Measurements from ENCODE around the gene C2CD2L. TPM values are rescaled to one million over a fixed set of nuclear protein-coding genes. Genes with fewer than 3 reads are reported as not detected.

Gene C2CD2L
- total RNA-seq, 1 donor from 2014 or later, result 11.1 TPM

- no peak overlapping the region for H3K9ac ChIP-seq (ENCODE audit: low read length)
- peak overlapping the region; percentile 37 for H3K4me2 ChIP-seq (ENCODE audit: low read length)
- peaks cover 33% of the 10 kb centered on the region for H3K27me3 Mint-ChIP-seq (ENCODE audit: low read depth, unreplicated experiment)
- H3K4me3 ChIP-seq (ENCODE audit: insufficient read depth, low read depth, low read length), result no peak overlapping the region
- no peaks in the 10 kb centered on the region for H3K9me3 ChIP-seq (ENCODE audit: insufficient read depth, low read depth, low read length)
- H3K9me3 Mint-ChIP-seq (ENCODE audit: unreplicated experiment), result peaks cover 1% of the 10 kb centered on the region
- H3K36me3 ChIP-seq (ENCODE audit: insufficient read depth, low read length), result no peaks in the 10 kb centered on the region
- no peaks in the 10 kb centered on the region for H3K79me2 ChIP-seq (ENCODE audit: insufficient read depth, low read length)
- DNase-seq (ENCODE audit: low read depth), result peak; percentile 47
- H4K20me1 ChIP-seq (ENCODE audit: insufficient read depth, low read length), result no peaks in the 10 kb centered on the region
- no peaks in the 10 kb centered on the region for H3K4me1 Mint-ChIP-seq (ENCODE audit: low read depth, unreplicated experiment)
- H3K4me1 ChIP-seq (ENCODE audit: insufficient read depth, low read length), result peaks cover 9% of the 10 kb centered on the region
- H3K36me3 Mint-ChIP-seq (ENCODE audit: low read depth, unreplicated experiment), result no peaks in the 10 kb centered on the region
- peak overlapping the region; percentile 58 for H2AFZ ChIP-seq (ENCODE audit: low read depth, low read length)
- TF ChIP-seq EZH2 (IDR thresholded peaks at IDR 0.05; ENCODE audit: insufficient read depth, low read length) (no peak), CTCF (IDR thresholded peaks at IDR 0.05; ENCODE audit: insufficient read depth, low read depth, low read length) (peak; percentile 39)
- H3K27ac ChIP-seq (ENCODE audit: low read depth, low read length), result no peak overlapping the region
- no peak overlapping the region for H3K27ac Mint-ChIP-seq (ENCODE audit: unreplicated experiment)
- H3K27me3 ChIP-seq (ENCODE audit: insufficient read depth, low read length), result peaks cover 11% of the 10 kb centered on the region
- peak; percentile 13 for FAIRE-seq
- H3K4me3 Mint-ChIP-seq (ENCODE audit: unreplicated experiment), result no peak overlapping the region
Measured at GRCh38 chr11:119144825-119145486, 37.8 kb downstream of the C2CD2L start.

GRCh38 chr11:119145551-119145950 is 38.4 kb downstream of the C2CD2L start:
- H3K27ac Mint-ChIP-seq (ENCODE audit: unreplicated experiment), result no peak overlapping the region
- DNase-seq (ENCODE audit: low read depth), result no peak
- no peaks in the 10 kb centered on the region for H3K4me1 Mint-ChIP-seq (ENCODE audit: low read depth, unreplicated experiment)
- H3K4me1 ChIP-seq (ENCODE audit: insufficient read depth, low read length), result peaks cover 9% of the 10 kb centered on the region
- TF ChIP-seq EZH2 (IDR thresholded peaks at IDR 0.05; ENCODE audit: insufficient read depth, low read length) (no peak), CTCF (IDR thresholded peaks at IDR 0.05; ENCODE audit: insufficient read depth, low read depth, low read length) (no peak)
- FAIRE-seq, result no peak
- no peak overlapping the region for H3K27ac ChIP-seq (ENCODE audit: low read depth, low read length)
- peaks cover 11% of the 10 kb centered on the region for H3K27me3 ChIP-seq (ENCODE audit: insufficient read depth, low read length)
- peaks cover 4% of the 10 kb centered on the region for H3K9me3 Mint-ChIP-seq (ENCODE audit: unreplicated experiment)
- no peak overlapping the region for H3K9ac ChIP-seq (ENCODE audit: low read length)
- H3K36me3 ChIP-seq (ENCODE audit: insufficient read depth, low read length), result no peaks in the 10 kb centered on the region
- peaks cover 38% of the 10 kb centered on the region for H3K27me3 Mint-ChIP-seq (ENCODE audit: low read depth, unreplicated experiment)
- no peak overlapping the region for H3K4me3 Mint-ChIP-seq (ENCODE audit: unreplicated experiment)
- no peak overlapping the region for H2AFZ ChIP-seq (ENCODE audit: low read depth, low read length)
- no peaks in the 10 kb centered on the region for H4K20me1 ChIP-seq (ENCODE audit: insufficient read depth, low read length)
- no peaks in the 10 kb centered on the region for H3K79me2 ChIP-seq (ENCODE audit: insufficient read depth, low read length)
- no peak overlapping the region for H3K4me3 ChIP-seq (ENCODE audit: insufficient read depth, low read depth, low read length)
- no peaks in the 10 kb centered on the region for H3K9me3 ChIP-seq (ENCODE audit: insufficient read depth, low read depth, low read length)
- no peaks in the 10 kb centered on the region for H3K36me3 Mint-ChIP-seq (ENCODE audit: low read depth, unreplicated experiment)
- no peak overlapping the region for H3K4me2 ChIP-seq (ENCODE audit: low read length)

GRCh38 chr11:119147604-119148333 is 40.6 kb downstream of the C2CD2L start:
- Mint-ChIP-seq H3K36me3 (ENCODE audit: low read depth, unreplicated experiment) (no peaks in the 10 kb centered on the region), H3K9me3 (ENCODE audit: unreplicated experiment) (peaks cover 2% of the 10 kb centered on the region), H3K4me3 (ENCODE audit: unreplicated experiment) (peak overlapping the region; percentile 55), H3K27ac (ENCODE audit: unreplicated experiment) (no peak overlapping the region), H3K27me3 (ENCODE audit: low read depth, unreplicated experiment) (peaks cover 50% of the 10 kb centered on the region), H3K4me1 (ENCODE audit: low read depth, unreplicated experiment) (no peaks in the 10 kb centered on the region)
- Histone ChIP-seq H3K9me3 (ENCODE audit: insufficient read depth, low read depth, low read length) (no peaks in the 10 kb centered on the region), H3K9ac (ENCODE audit: low read length) (no peak overlapping the region), H3K4me1 (ENCODE audit: insufficient read depth, low read length) (peaks cover 9% of the 10 kb centered on the region), H3K36me3 (ENCODE audit: insufficient read depth, low read length) (no peaks in the 10 kb centered on the region), H3K4me3 (ENCODE audit: insufficient read depth, low read depth, low read length) (no peak overlapping the region), H3K27ac (ENCODE audit: low read depth, low read length) (no peak overlapping the region), H3K79me2 (ENCODE audit: insufficient read depth, low read length) (no peaks in the 10 kb centered on the region), H2AFZ (ENCODE audit: low read depth, low read length) (no peak overlapping the region), H3K27me3 (ENCODE audit: insufficient read depth, low read length) (peaks cover 11% of the 10 kb centered on the region), H4K20me1 (ENCODE audit: insufficient read depth, low read length) (no peaks in the 10 kb centered on the region), H3K4me2 (ENCODE audit: low read length) (no peak overlapping the region)
- no peak for DNase-seq (ENCODE audit: low read depth)
- TF ChIP-seq EZH2 (IDR thresholded peaks at IDR 0.05; ENCODE audit: insufficient read depth, low read length) (no peak), CTCF (IDR thresholded peaks at IDR 0.05; ENCODE audit: insufficient read depth, low read depth, low read length) (no peak)
- no peak for FAIRE-seq

Data from astrocyte (in vitro differentiated cells and primary cell).